GM19193 (cell line): ENCODE data around the gene ATRNL1.

Source experiments
- POLR2A ChIP-seq: IDR thresholded peaks from 4 replicates; pipeline ENCODE4 v1.6.1; 2011; ENCODE audit not compliant: insufficient read depth, insufficient read length; ENCODE audit errors: extremely low read depth

The ATRNL1 gene

GRCh38 chr10:115711306-115711705 is 618.1 kb downstream of the ATRNL1 start:
- TF ChIP-seq POLR2A: no peak

GRCh38 chr10:115720121-115720520 is 627.0 kb downstream of the ATRNL1 start:
- TF ChIP-seq POLR2A: no peak

- TF ChIP-seq POLR2A: no peak
Observed at GRCh38 chr10:115727129-115727528, 634.0 kb downstream of the ATRNL1 start.

- no peak for TF ChIP-seq POLR2A
Observed at GRCh38 chr10:115744089-115744488, 650.9 kb downstream of the ATRNL1 start.

GRCh38 chr10:115745943-115746342 is 652.8 kb downstream of the ATRNL1 start:
- TF ChIP-seq POLR2A: no peak

- TF ChIP-seq POLR2A: no peak
Observed at GRCh38 chr10:115747811-115748210, 654.6 kb downstream of the ATRNL1 start.

- no peak for TF ChIP-seq POLR2A
Observed at GRCh38 chr10:115760131-115760530, 667.0 kb downstream of the ATRNL1 start.

GRCh38 chr10:115761166-115761565 is 668.0 kb downstream of the ATRNL1 start:
- TF ChIP-seq POLR2A: no peak

- TF ChIP-seq POLR2A: no peak
Observed at GRCh38 chr10:115762029-115762428, 668.9 kb downstream of the ATRNL1 start.

GRCh38 chr10:115771755-115772154 is 678.6 kb downstream of the ATRNL1 start:
- no peak for TF ChIP-seq POLR2A

GRCh38 chr10:115772606-115773005 is 679.4 kb downstream of the ATRNL1 start:
- TF ChIP-seq POLR2A: no peak

GRCh38 chr10:115773832-115774231 is 680.7 kb downstream of the ATRNL1 start:
- no peak for TF ChIP-seq POLR2A

- TF ChIP-seq POLR2A: no peak
Observed at GRCh38 chr10:115774721-115775120, 681.6 kb downstream of the ATRNL1 start.

- no peak for TF ChIP-seq POLR2A
Observed at GRCh38 chr10:115777646-115778045, 684.5 kb downstream of the ATRNL1 start.

GRCh38 chr10:115790220-115790619 is 697.1 kb downstream of the ATRNL1 start:
- no peak for TF ChIP-seq POLR2A

GRCh38 chr10:115795964-115796363 is 702.8 kb downstream of the ATRNL1 start:
- no peak for TF ChIP-seq POLR2A

GRCh38 chr10:115801457-115801856 is 708.3 kb downstream of the ATRNL1 start:
- TF ChIP-seq POLR2A: no peak

- no peak for TF ChIP-seq POLR2A
Observed at GRCh38 chr10:115801992-115802391, 708.8 kb downstream of the ATRNL1 start.

GRCh38 chr10:115802911-115803310 is 709.7 kb downstream of the ATRNL1 start:
- no peak for TF ChIP-seq POLR2A

- TF ChIP-seq POLR2A: no peak
Observed at GRCh38 chr10:115814542-115814941, 721.4 kb downstream of the ATRNL1 start.
